ENCODE data around the gene CLCN4. TPM values are rescaled to one million over a fixed set of nuclear protein-coding genes. Genes with fewer than 3 reads are reported as not detected.

The CLCN4 gene
- total and polyA plus RNA-seq, 10 of the 15 experiments (the other 5 are each of a cell fraction or from before 2014, with no cell fraction given) = 0.90 to 6.9 (median 2.9) TPM

- TF ChIP-seq CEBPZ (IDR thresholded peaks at IDR 0.05; ENCODE audit: low read depth, low read length) = peak; percentile 35; the same call in 1 of the 2 replicates
- TF ChIP-seq ESRRA (IDR thresholded peaks at IDR 0.05; ENCODE audit: low read length) = no peak
- TF ChIP-seq ATF3 (IDR thresholded peaks at IDR 0.05; ENCODE audit: borderline replicate concordance, extremely low read depth, low read depth, low read length) = peak; percentile 90; the same call in 1 of the 2 replicates
- TF ChIP-seq MYB (IDR thresholded peaks at IDR 0.05; ENCODE audit: borderline replicate concordance, low read depth, low read length) = peak; percentile 26; the same call in 1 of the 2 replicates
- TF ChIP-seq NBN (IDR thresholded peaks at IDR 0.05) = peak; percentile 93
- TF ChIP-seq BHLHE40 (IDR thresholded peaks at IDR 0.05; ENCODE audit: borderline replicate concordance in 1 of 2, low read depth in 2 of 2, low read length in 1 of 2) = peak in 1 of 2 experiments; percentile 71; a peak in 1 of 4 replicates
- TF ChIP-seq TARDBP (IDR thresholded peaks at IDR 0.05; ENCODE audit: borderline replicate concordance) = peak; percentile 60; the same call in 1 of the 2 replicates
- no peak for TF ChIP-seq ZNF622 (IDR thresholded peaks at IDR 0.05)
- 0 out of 2 replicates have a peak, but pooled peaks have one; percentile 45 for TF ChIP-seq ZNF24 (IDR thresholded peaks at IDR 0.05)
- TF ChIP-seq YY1 (IDR thresholded peaks at IDR 0.05; ENCODE audit: low read depth, low read length) = peak; percentile 87
- TF ChIP-seq TBL1XR1 (IDR thresholded peaks at IDR 0.05; ENCODE audit: low read depth, low read length) = 0 out of 2 replicates have a peak, but pooled peaks have one; percentile 82
- peak; percentile 24; the same call in 1 of the 2 replicates for TF ChIP-seq CBFB (IDR thresholded peaks at IDR 0.05; ENCODE audit: low read depth)
- TF ChIP-seq IRF4 (IDR thresholded peaks at IDR 0.05; ENCODE audit: low read depth, low read length) = peak; percentile 43; the same call in 1 of the 2 replicates
- peak; percentile 47; the same call in 1 of the 2 replicates for TF ChIP-seq PKNOX1 (IDR thresholded peaks at IDR 0.05)
- TF ChIP-seq POLR2A (IDR thresholded peaks at IDR 0.05; ENCODE audit: low read depth, low read length) = no peak
- no peak for TF ChIP-seq MYC (IDR thresholded peaks at IDR 0.05; ENCODE audit: insufficient read depth, insufficient read length, insufficient replicate concordance, low read length, severe bottlenecking)
- TF ChIP-seq STAT1 (conservative IDR thresholded peaks at IDR 0.05) = no peak
- peak; percentile 56; the same call in 1 of the 2 replicates for TF ChIP-seq RB1 (IDR thresholded peaks at IDR 0.05; ENCODE audit: borderline replicate concordance)
- TF ChIP-seq STAT3 (IDR thresholded peaks at IDR 0.05; ENCODE audit: low read depth, low read length) = 0 out of 2 replicates have a peak, but pooled peaks have one; percentile 77
- TF ChIP-seq E2F8 (IDR thresholded peaks at IDR 0.05; ENCODE audit: low read depth, partially characterized antibody) = peak; percentile 76
- TF ChIP-seq KAT2A (conservative IDR thresholded peaks at IDR 0.05; ENCODE audit: control insufficient read depth, low read depth, low read length) = no peak
- 0 out of 4 replicates have a peak, but pooled peaks of 1 of the 2 experiments have one; percentile 5 for TF ChIP-seq ETV6 (conservative IDR thresholded peaks at IDR 0.05 in 1 of 2, IDR thresholded peaks at IDR 0.05 in 1 of 2; ENCODE audit: borderline replicate concordance in 1 of 2, low read depth in 1 of 2)
These were observed 37.3 kb upstream of the CLCN4 start (continued) for GRCh38 chrX:10119399-10119990.

All from GM12878 (cell line).